HG03175 (cell line): Measurements from ENCODE around the gene NPAS3.

Source experiments
- ATAC-seq: cut with Tn5 transposase; IDR thresholded peaks from one replicate; pipeline ENCODE4 v1.9.1; 2021; ENCODE audit warnings: mild to moderate bottlenecking, moderate library complexity; ENCODE audit not compliant: unreplicated experiment

The NPAS3 gene

GRCh38 chr14:33464254-33464962 is 525.7 kb downstream of the NPAS3 start:
- ATAC-seq = no peak

GRCh38 chr14:33465846-33466700 is 527.4 kb downstream of the NPAS3 start:
- ATAC-seq = no peak

- no peak for ATAC-seq
Observed at GRCh38 chr14:33467971-33468370, 529.3 kb downstream of the NPAS3 start.

- ATAC-seq = no peak
Observed at GRCh38 chr14:33469898-33470297, 531.2 kb downstream of the NPAS3 start.

- ATAC-seq = no peak
Observed at GRCh38 chr14:33471776-33472175, 533.1 kb downstream of the NPAS3 start.

- ATAC-seq = no peak
Observed at GRCh38 chr14:33475623-33476022, 536.9 kb downstream of the NPAS3 start.

- no peak for ATAC-seq
Observed at GRCh38 chr14:33477797-33478196, 539.1 kb downstream of the NPAS3 start.

GRCh38 chr14:33480071-33480886 is 541.6 kb downstream of the NPAS3 start:
- ATAC-seq = no peak

GRCh38 chr14:33480887-33481184 is 542.2 kb downstream of the NPAS3 start:
- no peak for ATAC-seq

- no peak for ATAC-seq
Observed at GRCh38 chr14:33483110-33483509, 544.4 kb downstream of the NPAS3 start.

GRCh38 chr14:33483541-33483940 is 544.9 kb downstream of the NPAS3 start:
- no peak for ATAC-seq

GRCh38 chr14:33484264-33484663 is 545.6 kb downstream of the NPAS3 start:
- no peak for ATAC-seq

- ATAC-seq = no peak
Observed at GRCh38 chr14:33486332-33486890, 547.7 kb downstream of the NPAS3 start.

GRCh38 chr14:33488582-33488981 is 549.9 kb downstream of the NPAS3 start:
- no peak for ATAC-seq

GRCh38 chr14:33490555-33490954 is 551.9 kb downstream of the NPAS3 start:
- ATAC-seq = no peak

GRCh38 chr14:33491112-33491511 is 552.4 kb downstream of the NPAS3 start:
- no peak for ATAC-seq

- no peak for ATAC-seq
Observed at GRCh38 chr14:33492491-33492890, 553.8 kb downstream of the NPAS3 start.

GRCh38 chr14:33493266-33493665 is 554.6 kb downstream of the NPAS3 start:
- ATAC-seq = no peak

- no peak for ATAC-seq
Observed at GRCh38 chr14:33493990-33494389, 555.3 kb downstream of the NPAS3 start.

- ATAC-seq = no peak
Observed at GRCh38 chr14:33499687-33500086, 561.0 kb downstream of the NPAS3 start.
